WTC11 (cell line): ENCODE measurements around the gene CYP27C1. TPM values are rescaled to one million over a fixed set of nuclear protein-coding genes. Genes with fewer than 3 reads are reported as not detected.

Experiments used
- ATAC-seq: fragments of 200-7000 bp; cut with Tn5 transposase; 2 replicates; pipeline ENCODE4 v1.10.0; 2021; ENCODE audit warnings: mild to moderate bottlenecking, moderate library complexity
- CTCF ChIA-PET: fragments of 300-600 bp; sonication (Branson Sonifier 250); formaldehyde crosslinking; loops from one replicate; lab custom pipeline; 2021; ENCODE audit warnings: antibody characterized with exemption; lab: Charles Lee
- POLR2A ChIA-PET: fragments of 350-600 bp; sonication (Branson Sonifier 250); formaldehyde crosslinking; loops from one replicate; lab custom pipeline; 2021; ENCODE audit warnings: antibody characterized with exemption; lab: Charles Lee
- DNase-seq: peaks from one replicate; pipeline ENCODE4 v3.0.0; 2021; ENCODE audit warnings: low spot score
- H3K27ac Mint-ChIP-seq: 2 replicates; pipeline ENCODE4 v1.8.0; 2021; ENCODE audit warnings: mixed read lengths
- H3K27me3 Mint-ChIP-seq: 2 replicates; pipeline ENCODE4 v1.8.0; 2021; ENCODE audit warnings: low read depth, mild to moderate bottlenecking, moderate library complexity, mixed read lengths
- H3K36me3 Mint-ChIP-seq: 2 replicates; pipeline ENCODE4 v1.8.0; 2021; ENCODE audit warnings: mixed read lengths
- H3K4me1 Mint-ChIP-seq: 2 replicates; pipeline ENCODE4 v1.8.0; 2022; ENCODE audit warnings: mixed read lengths
- H3K4me3 Mint-ChIP-seq: 2 replicates; pipeline ENCODE4 v1.8.0; 2021; ENCODE audit warnings: mild to moderate bottlenecking, moderate library complexity, mixed read lengths
- H3K9me3 Mint-ChIP-seq: 2 replicates; pipeline ENCODE4 v1.8.0; 2021; ENCODE audit warnings: mixed read lengths
- ATF1 ChIP-seq: sonication (generic); formaldehyde crosslinking; IDR thresholded peaks from 2 replicates; pipeline ENCODE4 v1.8.1; 2023; ENCODE audit warnings: mild to moderate bottlenecking, moderate library complexity, missing genetic modification reagents
- JUN ChIP-seq: sonication (generic); formaldehyde crosslinking; IDR thresholded peaks from 2 replicates; pipeline ENCODE4 v1.8.0; 2023; ENCODE audit warnings: mild to moderate bottlenecking, missing genetic modification reagents
- MYBL2 ChIP-seq: sonication (generic); formaldehyde crosslinking; IDR thresholded peaks from 2 replicates; pipeline ENCODE4 v1.8.1; 2023; ENCODE audit warnings: mild to moderate bottlenecking, moderate library complexity, missing genetic modification reagents
- ZNF396 ChIP-seq: fragments of 250-450 bp; sonication (Bioruptor Pico); IDR thresholded peaks from 2 replicates; pipeline ENCODE4 v1.8.0; 2021; ENCODE audit warnings: mild to moderate bottlenecking, moderate library complexity, borderline replicate concordance
- total RNA-seq: library from RNA; stranded (reverse); gene quantifications from 3 replicates; pipeline ENCODE4 v1.2.3, GENCODE V29; 2021
- TF ChIP-seq, protein P1 (sequence below): sonication (generic); formaldehyde crosslinking; IDR thresholded peaks from 2 replicates; pipeline ENCODE4 v1.8.1; 2023; ENCODE audit warnings: mild to moderate bottlenecking, missing genetic modification reagents
- TF ChIP-seq, protein P2 (sequence below): sonication (generic); formaldehyde crosslinking; IDR thresholded peaks from 2 replicates; pipeline ENCODE4 v1.8.1; 2023; ENCODE audit warnings: mild to moderate bottlenecking, missing genetic modification reagents, moderate library complexity
- TF ChIP-seq, protein P3 (sequence below): fragments of 250-450 bp; sonication (Bioruptor Pico); IDR thresholded peaks from 2 replicates; pipeline ENCODE4 v1.9.0; 2021; ENCODE audit warnings: mild to moderate bottlenecking
- TF ChIP-seq, protein P4 (sequence below): sonication (generic); formaldehyde crosslinking; IDR thresholded peaks from 2 replicates; pipeline ENCODE4 v1.8.0; 2022; ENCODE audit warnings: mild to moderate bottlenecking, missing genetic modification reagents
- TF ChIP-seq, protein P5 (sequence below): sonication (generic); formaldehyde crosslinking; conservative IDR thresholded peaks from 2 replicates; pipeline ENCODE4 v1.8.1; 2023; ENCODE audit warnings: mild to moderate bottlenecking, low read depth, missing genetic modification reagents, moderate library complexity
- TF ChIP-seq, protein P6 (sequence below): sonication (generic); formaldehyde crosslinking; IDR thresholded peaks from 2 replicates; pipeline ENCODE4 v1.8.1; 2022; ENCODE audit warnings: low read depth, mild to moderate bottlenecking, moderate library complexity, missing genetic modification reagents, borderline replicate concordance

CYP27C1 gene
- total RNA-seq, 1 experiment from 2014 or later, result 2.4 TPM

DNA sequence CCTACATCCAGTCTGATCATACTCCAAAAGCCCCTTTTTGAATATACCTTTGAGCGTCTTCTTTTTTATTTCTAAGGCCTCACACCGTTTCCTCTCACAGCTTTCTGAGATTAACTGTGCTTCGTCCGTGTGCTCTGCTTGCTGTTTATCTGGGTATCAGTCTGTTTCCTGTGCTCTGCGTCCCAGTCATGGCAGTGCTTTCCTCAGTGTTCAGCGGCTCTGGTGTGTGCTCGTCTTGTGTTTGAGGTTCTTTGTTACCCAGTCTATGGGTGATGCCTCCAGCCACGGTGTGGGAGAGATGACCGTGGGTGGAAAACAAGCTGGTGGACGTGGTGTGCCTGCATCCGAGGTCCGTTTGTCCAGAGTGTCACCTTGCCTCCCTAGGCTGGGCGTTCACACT lies 79.6 kb downstream of the CYP27C1 start:
- ATAC-seq (no peak), DNase-seq (no peak)
- POLR2A ChIA-PET, result no interaction called here
- CTCF ChIA-PET, result interaction anchor here (1.0 to 1.9 kb wide), 3 partner anchors 56 to 73 kb away, joined by 3 to 6 read pairs (median 5); no protein-coding TSS in a partner anchor
- Mint-ChIP-seq H3K27me3 (no peaks in the 10 kb centered on the region), H3K4me1 (no peaks in the 10 kb centered on the region), H3K27ac (no peak overlapping the region), H3K36me3 (no peaks in the 10 kb centered on the region; the same call in 1 of the 2 replicates), H3K9me3 (peaks cover 12% of the 10 kb centered on the region), H3K4me3 (no peak overlapping the region)
- TF ChIP-seq, protein P1, sequence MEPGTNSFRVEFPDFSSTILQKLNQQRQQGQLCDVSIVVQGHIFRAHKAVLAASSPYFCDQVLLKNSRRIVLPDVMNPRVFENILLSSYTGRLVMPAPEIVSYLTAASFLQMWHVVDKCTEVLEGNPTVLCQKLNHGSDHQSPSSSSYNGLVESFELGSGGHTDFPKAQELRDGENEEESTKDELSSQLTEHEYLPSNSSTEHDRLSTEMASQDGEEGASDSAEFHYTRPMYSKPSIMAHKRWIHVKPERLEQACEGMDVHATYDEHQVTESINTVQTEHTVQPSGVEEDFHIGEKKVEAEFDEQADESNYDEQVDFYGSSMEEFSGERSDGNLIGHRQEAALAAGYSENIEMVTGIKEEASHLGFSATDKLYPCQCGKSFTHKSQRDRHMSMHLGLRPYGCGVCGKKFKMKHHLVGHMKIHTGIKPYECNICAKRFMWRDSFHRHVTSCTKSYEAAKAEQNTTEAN, result no peak

DNA sequence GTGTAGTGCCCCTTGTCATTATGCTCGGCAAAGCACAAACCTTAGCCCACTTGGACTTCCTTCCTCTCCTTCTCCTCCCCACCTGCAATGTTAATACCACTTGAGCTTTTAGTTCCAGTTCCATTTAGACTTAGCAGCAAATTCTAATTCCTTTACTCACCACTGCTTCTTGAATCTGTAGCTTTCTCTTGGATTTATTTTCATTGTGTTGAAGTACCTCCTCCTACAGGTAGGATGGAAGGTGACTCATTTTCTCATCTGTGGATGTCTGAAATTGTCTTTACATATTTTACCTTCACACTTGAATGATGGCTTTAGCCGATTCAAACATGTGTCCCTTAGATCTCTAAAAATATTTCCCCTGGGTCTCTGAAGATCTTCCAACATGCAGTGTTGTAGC lies 80.3 kb downstream of the CYP27C1 start:
- ChIA-PET CTCF (interaction anchor here (0.6 to 1.9 kb wide), 4 partner anchors 64 to 362 kb away, joined by 3 to 6 read pairs (median 4); no protein-coding TSS in a partner anchor), POLR2A (interaction anchor here (0.6 kb wide), 1 partner anchor 286 kb away, joined by 4 read pairs; no protein-coding TSS in a partner anchor)
- no peak for ATAC-seq
- Mint-ChIP-seq H3K4me3 (no peak overlapping the region), H3K9me3 (peaks cover 12% of the 10 kb centered on the region), H3K27me3 (no peaks in the 10 kb centered on the region), H3K4me1 (no peaks in the 10 kb centered on the region), H3K27ac (no peak overlapping the region), H3K36me3 (no peaks in the 10 kb centered on the region; the same call in 1 of the 2 replicates)
- no peak for TF ChIP-seq ATF1 (CRISPR knock-in tag)
- TF ChIP-seq, protein P2, sequence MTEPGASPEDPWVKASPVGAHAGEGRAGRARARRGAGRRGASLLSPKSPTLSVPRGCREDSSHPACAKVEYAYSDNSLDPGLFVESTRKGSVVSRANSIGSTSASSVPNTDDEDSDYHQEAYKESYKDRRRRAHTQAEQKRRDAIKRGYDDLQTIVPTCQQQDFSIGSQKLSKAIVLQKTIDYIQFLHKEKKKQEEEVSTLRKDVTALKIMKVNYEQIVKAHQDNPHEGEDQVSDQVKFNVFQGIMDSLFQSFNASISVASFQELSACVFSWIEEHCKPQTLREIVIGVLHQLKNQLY, result no peak
- DNase-seq, result no peak

DNA sequence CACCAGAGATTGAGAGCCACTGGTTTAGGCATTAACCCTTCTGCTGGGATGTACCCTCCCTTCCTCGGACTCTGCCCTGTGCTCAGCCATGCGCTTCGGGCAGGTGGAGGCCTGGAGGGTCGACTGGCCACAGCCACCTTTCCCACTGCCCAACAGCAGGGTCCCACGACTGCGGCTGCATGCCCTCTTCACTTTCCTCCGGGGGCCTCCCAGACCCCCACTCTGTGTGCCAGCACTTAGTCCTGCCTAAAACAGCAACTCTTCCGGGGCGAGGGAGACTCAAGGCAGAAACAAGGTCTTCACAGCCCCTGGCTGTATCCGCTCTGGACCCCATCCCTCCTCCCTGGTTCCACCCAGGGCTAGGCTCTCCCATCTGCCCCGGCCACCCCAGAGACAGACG lies 81.8 kb downstream of the CYP27C1 start:
- ATAC-seq, result no peak
- no peaks in the 10 kb centered on the region for H3K27me3 Mint-ChIP-seq
- H3K4me3 Mint-ChIP-seq, result no peak overlapping the region
- H3K9me3 Mint-ChIP-seq, result peaks cover 12% of the 10 kb centered on the region
- CTCF ChIA-PET, result interaction anchor here (0.9 kb wide), 1 partner anchor 27 kb away, joined by 3 read pairs; no protein-coding TSS in a partner anchor
- TF ChIP-seq, protein P3, sequence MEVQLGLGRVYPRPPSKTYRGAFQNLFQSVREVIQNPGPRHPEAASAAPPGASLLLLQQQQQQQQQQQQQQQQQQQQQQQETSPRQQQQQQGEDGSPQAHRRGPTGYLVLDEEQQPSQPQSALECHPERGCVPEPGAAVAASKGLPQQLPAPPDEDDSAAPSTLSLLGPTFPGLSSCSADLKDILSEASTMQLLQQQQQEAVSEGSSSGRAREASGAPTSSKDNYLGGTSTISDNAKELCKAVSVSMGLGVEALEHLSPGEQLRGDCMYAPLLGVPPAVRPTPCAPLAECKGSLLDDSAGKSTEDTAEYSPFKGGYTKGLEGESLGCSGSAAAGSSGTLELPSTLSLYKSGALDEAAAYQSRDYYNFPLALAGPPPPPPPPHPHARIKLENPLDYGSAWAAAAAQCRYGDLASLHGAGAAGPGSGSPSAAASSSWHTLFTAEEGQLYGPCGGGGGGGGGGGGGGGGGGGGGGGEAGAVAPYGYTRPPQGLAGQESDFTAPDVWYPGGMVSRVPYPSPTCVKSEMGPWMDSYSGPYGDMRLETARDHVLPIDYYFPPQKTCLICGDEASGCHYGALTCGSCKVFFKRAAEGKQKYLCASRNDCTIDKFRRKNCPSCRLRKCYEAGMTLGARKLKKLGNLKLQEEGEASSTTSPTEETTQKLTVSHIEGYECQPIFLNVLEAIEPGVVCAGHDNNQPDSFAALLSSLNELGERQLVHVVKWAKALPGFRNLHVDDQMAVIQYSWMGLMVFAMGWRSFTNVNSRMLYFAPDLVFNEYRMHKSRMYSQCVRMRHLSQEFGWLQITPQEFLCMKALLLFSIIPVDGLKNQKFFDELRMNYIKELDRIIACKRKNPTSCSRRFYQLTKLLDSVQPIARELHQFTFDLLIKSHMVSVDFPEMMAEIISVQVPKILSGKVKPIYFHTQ (CRISPR knock-in tag), result no peak
- TF ChIP-seq MYBL2 (no peak), ZNF396 (no peak), JUN (no peak)
- TF ChIP-seq, protein P4, sequence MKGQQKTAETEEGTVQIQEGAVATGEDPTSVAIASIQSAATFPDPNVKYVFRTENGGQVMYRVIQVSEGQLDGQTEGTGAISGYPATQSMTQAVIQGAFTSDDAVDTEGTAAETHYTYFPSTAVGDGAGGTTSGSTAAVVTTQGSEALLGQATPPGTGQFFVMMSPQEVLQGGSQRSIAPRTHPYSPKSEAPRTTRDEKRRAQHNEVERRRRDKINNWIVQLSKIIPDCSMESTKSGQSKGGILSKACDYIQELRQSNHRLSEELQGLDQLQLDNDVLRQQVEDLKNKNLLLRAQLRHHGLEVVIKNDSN (CRISPR knock-in tag), result no peak
- TF ChIP-seq, protein P5, sequence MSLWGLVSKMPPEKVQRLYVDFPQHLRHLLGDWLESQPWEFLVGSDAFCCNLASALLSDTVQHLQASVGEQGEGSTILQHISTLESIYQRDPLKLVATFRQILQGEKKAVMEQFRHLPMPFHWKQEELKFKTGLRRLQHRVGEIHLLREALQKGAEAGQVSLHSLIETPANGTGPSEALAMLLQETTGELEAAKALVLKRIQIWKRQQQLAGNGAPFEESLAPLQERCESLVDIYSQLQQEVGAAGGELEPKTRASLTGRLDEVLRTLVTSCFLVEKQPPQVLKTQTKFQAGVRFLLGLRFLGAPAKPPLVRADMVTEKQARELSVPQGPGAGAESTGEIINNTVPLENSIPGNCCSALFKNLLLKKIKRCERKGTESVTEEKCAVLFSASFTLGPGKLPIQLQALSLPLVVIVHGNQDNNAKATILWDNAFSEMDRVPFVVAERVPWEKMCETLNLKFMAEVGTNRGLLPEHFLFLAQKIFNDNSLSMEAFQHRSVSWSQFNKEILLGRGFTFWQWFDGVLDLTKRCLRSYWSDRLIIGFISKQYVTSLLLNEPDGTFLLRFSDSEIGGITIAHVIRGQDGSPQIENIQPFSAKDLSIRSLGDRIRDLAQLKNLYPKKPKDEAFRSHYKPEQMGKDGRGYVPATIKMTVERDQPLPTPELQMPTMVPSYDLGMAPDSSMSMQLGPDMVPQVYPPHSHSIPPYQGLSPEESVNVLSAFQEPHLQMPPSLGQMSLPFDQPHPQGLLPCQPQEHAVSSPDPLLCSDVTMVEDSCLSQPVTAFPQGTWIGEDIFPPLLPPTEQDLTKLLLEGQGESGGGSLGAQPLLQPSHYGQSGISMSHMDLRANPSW (CRISPR knock-in tag), result no peak
- TF ChIP-seq, protein P6, sequence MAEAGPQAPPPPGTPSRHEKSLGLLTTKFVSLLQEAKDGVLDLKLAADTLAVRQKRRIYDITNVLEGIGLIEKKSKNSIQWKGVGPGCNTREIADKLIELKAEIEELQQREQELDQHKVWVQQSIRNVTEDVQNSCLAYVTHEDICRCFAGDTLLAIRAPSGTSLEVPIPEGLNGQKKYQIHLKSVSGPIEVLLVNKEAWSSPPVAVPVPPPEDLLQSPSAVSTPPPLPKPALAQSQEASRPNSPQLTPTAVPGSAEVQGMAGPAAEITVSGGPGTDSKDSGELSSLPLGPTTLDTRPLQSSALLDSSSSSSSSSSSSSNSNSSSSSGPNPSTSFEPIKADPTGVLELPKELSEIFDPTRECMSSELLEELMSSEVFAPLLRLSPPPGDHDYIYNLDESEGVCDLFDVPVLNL (CRISPR knock-in tag), result no peak
- no peak overlapping the region for H3K27ac Mint-ChIP-seq
- POLR2A ChIA-PET, result no interaction called here
- no peak for DNase-seq
- no peaks in the 10 kb centered on the region; the same call in 1 of the 2 replicates for H3K36me3 Mint-ChIP-seq
- H3K4me1 Mint-ChIP-seq, result no peaks in the 10 kb centered on the region
